Tibial nerve (tissue), 4 donors: ENCODE data around the gene BTBD2. TPM values are rescaled to one million over a fixed set of nuclear protein-coding genes. Genes with fewer than 3 reads are reported as not detected.

ENCODE experiments used
- DNase-seq, 2 donors: peaks; one replicate each; pipeline ENCODE4 v3.0.0-alpha.2; 2019; ENCODE audit warnings: low spot score in 2 of 2
- H3K27ac ChIP-seq, 4 donors: fragments of 200-600 bp; sonication (generic) in 3 of 4; one replicate each; pipeline ENCODE4 v1.5.1; 2017 to 2019; ENCODE audit warnings: mild to moderate bottlenecking in 1 of 4
- H3K27me3 ChIP-seq, 2 donors: fragments of 200-600 bp; sonication (generic) in 1 of 2; one replicate each; pipeline versions ENCODE4 v1.5.1 to v1.6.0; 2017 to 2019
- H3K36me3 ChIP-seq, 3 donors: fragments of 200-600 bp; sonication (generic); one replicate each; pipeline ENCODE4 v1.5.1; 2018 to 2019
- H3K4me1 ChIP-seq, 4 donors: fragments of 200-600 bp; sonication (generic) in 3 of 4; one replicate each; pipeline ENCODE4 v1.5.1; 2017 to 2019
- H3K4me3 ChIP-seq, 4 donors: fragments of 200-600 bp; sonication (generic) in 3 of 4; one replicate each; pipeline ENCODE4 v1.5.1; 2017 to 2019; ENCODE audit warnings: mild to moderate bottlenecking in 1 of 4, moderate library complexity in 1 of 4
- H3K9me3 ChIP-seq, 4 donors: fragments of 200-600 bp; sonication (generic) in 3 of 4; one replicate each; pipeline ENCODE4 v1.5.1; 2017 to 2019
- EP300 ChIP-seq, 2 donors: sonication (generic); formaldehyde crosslinking; IDR thresholded peaks; one replicate each; pipeline ENCODE4 v1.6.1; 2017; ENCODE audit warnings: antibody characterized with exemption in 2 of 2, mild to moderate bottlenecking in 1 of 2
- POLR2A ChIP-seq, 2 donors: fragments of 450-650 bp; IDR thresholded peaks; one replicate each; pipeline ENCODE4 v1.6.1; 2017; ENCODE audit warnings: antibody characterized with exemption in 2 of 2, mild to moderate bottlenecking in 2 of 2, moderate library complexity in 2 of 2
- WGBS, 2 donors: methylation state at CpG; one replicate each; pipeline ENCODE4 v1.1.5; 2018; 5-methylcytosine and 5-hydroxymethylcytosine counted together
- total RNA-seq, 4 donors: library from RNA; depleted of rRNA; stranded (reverse); fragments of >200 nt; gene quantifications; one replicate each; pipeline ENCODE4 v1.1.0, GENCODE V29; 2016
- TF ChIP-seq, protein P1 (sequence below), 5 experiments: fragments of 200-600 bp in 3 of 5; fragments of 450-650 bp in 2 of 5; sonication (generic) in 3 of 5; IDR thresholded peaks; one replicate each; pipeline ENCODE4 v1.5.1; 2016 to 2019; ENCODE audit warnings: antibody characterized with exemption in 5 of 5, mild to moderate bottlenecking in 3 of 5, moderate library complexity in 2 of 5

The BTBD2 gene
- total RNA-seq, 4 donors from 2014 or later, result 54.0 to 94.5 (median 73.5) TPM

- peak in 1 of 2 donors; percentile 78 for DNase-seq
- Histone ChIP-seq H3K27me3 (no peaks in the 10 kb centered on the region), H3K4me3 (no peak overlapping the region), H3K4me1 (peaks cover 0 to 47% (median 32%) of the 10 kb centered on the region in 4 donors), H3K27ac (peak overlapping the region; percentile 11 to 98 (median 65)), H3K9me3 (peaks cover 0 to 4% (median 0%) of the 10 kb centered on the region in 4 donors), H3K36me3 (no peaks in the 10 kb centered on the region)
- 47 to 48% methylated on average over 9 of the region's 9 CpGs for WGBS, 2 donors
- TF ChIP-seq POLR2A (IDR thresholded peaks at IDR 0.05), result no peak
- TF ChIP-seq, protein P1, sequence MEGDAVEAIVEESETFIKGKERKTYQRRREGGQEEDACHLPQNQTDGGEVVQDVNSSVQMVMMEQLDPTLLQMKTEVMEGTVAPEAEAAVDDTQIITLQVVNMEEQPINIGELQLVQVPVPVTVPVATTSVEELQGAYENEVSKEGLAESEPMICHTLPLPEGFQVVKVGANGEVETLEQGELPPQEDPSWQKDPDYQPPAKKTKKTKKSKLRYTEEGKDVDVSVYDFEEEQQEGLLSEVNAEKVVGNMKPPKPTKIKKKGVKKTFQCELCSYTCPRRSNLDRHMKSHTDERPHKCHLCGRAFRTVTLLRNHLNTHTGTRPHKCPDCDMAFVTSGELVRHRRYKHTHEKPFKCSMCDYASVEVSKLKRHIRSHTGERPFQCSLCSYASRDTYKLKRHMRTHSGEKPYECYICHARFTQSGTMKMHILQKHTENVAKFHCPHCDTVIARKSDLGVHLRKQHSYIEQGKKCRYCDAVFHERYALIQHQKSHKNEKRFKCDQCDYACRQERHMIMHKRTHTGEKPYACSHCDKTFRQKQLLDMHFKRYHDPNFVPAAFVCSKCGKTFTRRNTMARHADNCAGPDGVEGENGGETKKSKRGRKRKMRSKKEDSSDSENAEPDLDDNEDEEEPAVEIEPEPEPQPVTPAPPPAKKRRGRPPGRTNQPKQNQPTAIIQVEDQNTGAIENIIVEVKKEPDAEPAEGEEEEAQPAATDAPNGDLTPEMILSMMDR (IDR thresholded peaks at IDR 0.05), result peak in 3 of 5 experiments; percentile 22 to 45 (median 30)
- TF ChIP-seq EP300 (IDR thresholded peaks at IDR 0.05), result peak; percentile 42 to 79
Observed at GRCh38 chr19:2027361-2027760, 11.8 kb upstream of the BTBD2 start.

- no peak for DNase-seq
- Histone ChIP-seq H3K27me3 (no peaks in the 10 kb centered on the region), H3K9me3 (peaks cover 0 to 4% (median 0%) of the 10 kb centered on the region in 4 donors), H3K4me3 (no peak overlapping the region), H3K4me1 (peaks cover 0 to 43% (median 28%) of the 10 kb centered on the region in 4 donors), H3K36me3 (no peaks in the 10 kb centered on the region), H3K27ac (peak overlapping the region in 3 of 4 donors; percentile 11 to 98 (median 65))
- WGBS, 2 donors, result 71% methylated on average over 9 to 10 of the region's 10 CpGs
- TF ChIP-seq POLR2A (IDR thresholded peaks at IDR 0.05), result no peak
- TF ChIP-seq, protein P1 (IDR thresholded peaks at IDR 0.05), result no peak
- no peak for TF ChIP-seq EP300 (IDR thresholded peaks at IDR 0.05)
Observed at GRCh38 chr19:2026770-2027169, 11.3 kb upstream of the BTBD2 start.

DNA sequence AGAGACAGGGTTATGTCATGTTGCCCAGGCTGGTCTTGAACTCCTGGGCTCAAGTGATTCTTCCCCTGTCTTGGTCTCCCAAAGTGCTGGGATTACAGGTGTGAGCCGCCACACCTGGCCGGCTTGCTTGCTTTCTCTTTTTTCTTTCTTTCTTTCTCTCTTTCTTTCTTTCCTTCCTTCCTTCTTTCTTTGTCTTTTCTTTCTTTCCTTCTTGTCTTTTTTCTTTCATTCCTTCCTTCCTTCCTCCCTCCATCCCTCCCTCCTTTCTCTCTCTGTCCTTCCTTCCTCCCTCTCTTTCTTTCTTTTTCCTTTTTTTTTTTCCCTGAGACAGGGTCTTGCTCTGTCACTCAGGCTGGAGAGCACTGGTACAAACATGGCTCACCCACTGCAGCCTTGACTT is 6.8 kb upstream of the BTBD2 start:
- H3K9me3 ChIP-seq, result peaks cover 0 to 4% (median 0%) of the 10 kb centered on the region in 4 donors
- H3K27me3 ChIP-seq, result no peaks in the 10 kb centered on the region
- no peak overlapping the region for H3K27ac ChIP-seq
- no peaks in the 10 kb centered on the region for H3K36me3 ChIP-seq
- 90 to 98% methylated on average over 2 of the region's 2 CpGs for WGBS, 2 donors
- TF ChIP-seq POLR2A (IDR thresholded peaks at IDR 0.05), result no peak
- no peak for TF ChIP-seq EP300 (IDR thresholded peaks at IDR 0.05)
- TF ChIP-seq, protein P1 (IDR thresholded peaks at IDR 0.05), result no peak
- no peak for DNase-seq
- no peak overlapping the region for H3K4me3 ChIP-seq
- H3K4me1 ChIP-seq, result peaks cover 0 to 13% (median 4%) of the 10 kb centered on the region in 4 donors

DNA sequence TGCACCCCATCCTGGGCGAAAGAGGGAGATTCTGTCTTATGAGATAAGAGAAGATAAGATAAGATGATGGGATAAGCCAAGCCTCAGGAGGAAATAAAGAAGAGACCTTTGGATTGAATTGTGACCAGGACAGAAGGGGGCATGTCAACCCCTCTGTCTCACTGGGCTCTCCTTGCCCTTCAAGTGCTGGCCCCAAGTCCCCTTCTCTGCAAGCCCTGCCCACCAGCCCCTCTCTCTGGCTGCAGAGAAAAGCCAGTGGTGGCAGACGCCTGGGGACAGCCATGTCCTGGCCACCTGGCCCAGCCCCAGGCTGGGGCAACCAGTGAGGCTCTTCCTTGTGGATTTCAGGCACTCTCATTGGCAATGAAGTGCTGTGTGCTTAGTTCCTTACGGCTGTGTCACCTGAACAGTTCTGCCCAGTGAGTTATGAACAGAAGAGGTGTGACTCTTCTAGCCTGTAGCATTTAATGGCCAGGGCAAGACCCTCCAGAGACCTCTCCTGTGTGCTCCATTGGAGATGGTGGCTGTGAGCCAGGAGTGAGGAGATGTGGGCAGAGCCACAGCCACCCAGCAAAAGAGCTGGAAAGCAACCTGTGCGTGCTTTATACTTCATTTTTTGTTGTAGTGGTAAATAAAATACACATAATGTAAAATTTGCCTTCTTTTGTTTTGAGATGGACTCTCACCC is 6.1 kb upstream of the BTBD2 start:
- Histone ChIP-seq H3K27ac (peak overlapping the region in 2 of 4 donors; percentile 25 to 55), H3K4me3 (no peak overlapping the region), H3K4me1 (peaks cover 0 to 11% (median 4%) of the 10 kb centered on the region in 4 donors), H3K27me3 (no peaks in the 10 kb centered on the region), H3K36me3 (no peaks in the 10 kb centered on the region), H3K9me3 (peaks cover 0 to 4% (median 0%) of the 10 kb centered on the region in 4 donors)
- TF ChIP-seq, protein P1 (IDR thresholded peaks at IDR 0.05), result no peak
- TF ChIP-seq POLR2A (IDR thresholded peaks at IDR 0.05) (no peak), EP300 (IDR thresholded peaks at IDR 0.05) (no peak)
- no peak for DNase-seq
- WGBS, 2 donors, result 76 to 84% methylated on average over 4 of the region's 4 CpGs

DNA sequence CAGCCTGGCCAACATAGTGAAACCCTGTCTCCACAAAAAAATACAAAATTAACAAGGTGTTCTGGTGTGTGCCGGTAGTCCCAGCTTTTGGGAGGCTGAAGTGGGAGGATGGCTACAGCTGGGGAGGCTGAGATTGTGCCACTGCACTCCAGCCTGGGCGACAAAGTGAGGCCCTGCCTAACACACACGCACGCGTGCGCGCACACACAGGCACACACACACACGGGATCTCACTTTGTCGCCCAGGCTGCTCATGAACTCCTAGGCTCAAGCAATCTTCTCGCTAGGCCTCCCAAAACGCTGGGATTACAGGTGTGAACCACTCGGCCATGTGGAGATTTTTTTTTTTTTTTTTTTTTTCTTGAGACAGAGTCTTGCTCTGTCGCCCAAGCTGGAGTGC is 3.2 kb upstream of the BTBD2 start:
- H3K9me3 ChIP-seq, result no peaks in the 10 kb centered on the region
- no peaks in the 10 kb centered on the region for H3K36me3 ChIP-seq
- H3K4me3 ChIP-seq, result no peak overlapping the region
- 89 to 91% methylated on average over 13 of the region's 13 CpGs for WGBS, 2 donors
- peaks cover 0 to 31% (median 14%) of the 10 kb centered on the region in 4 donors for H3K4me1 ChIP-seq
- TF ChIP-seq EP300 (IDR thresholded peaks at IDR 0.05) (no peak), POLR2A (IDR thresholded peaks at IDR 0.05) (no peak)
- TF ChIP-seq, protein P1 (IDR thresholded peaks at IDR 0.05), result no peak
- no peak for DNase-seq
- H3K27me3 ChIP-seq, result no peaks in the 10 kb centered on the region
- no peak overlapping the region for H3K27ac ChIP-seq
